Stomach (tissue), 9 donors: ENCODE results near the gene HCFC1R1. TPM values are rescaled to one million over a fixed set of nuclear protein-coding genes. Genes with fewer than 3 reads are reported as not detected.
"Not testable (repeated sequence)": the region's sequence is repeated elsewhere in the genome, so short reads cannot be mapped to it uniquely, and the experiment has no call there.

Experiments
- DNase-seq, 2 donors: peaks; one replicate each; pipeline versions ENCODE4 v3.0.0 to v3.0.0-alpha.2; 2013 to 2019
- H3K27ac ChIP-seq, 5 donors: fragments of 200-600 bp in 4 of 5; sonication (generic) in 4 of 5; one replicate each; pipeline ENCODE4 v1.5.1; 2013 to 2019; ENCODE audit warnings: mild to moderate bottlenecking in 1 of 5, moderate library complexity in 1 of 5
- H3K27me3 ChIP-seq, 3 donors: fragments of 200-600 bp; sonication (generic); one replicate each; pipeline ENCODE4 v1.5.1; 2017 to 2019; ENCODE audit warnings: mixed run types in 1 of 3
- H3K36me3 ChIP-seq, 4 donors: fragments of 200-600 bp; sonication (generic); 1 replicate in 3 of 4; 2 replicates in 1 of 4; pipeline ENCODE4 v1.5.1; 2016 to 2019
- H3K4me1 ChIP-seq, 4 donors: fragments of 200-600 bp; sonication (generic); one replicate each; pipeline ENCODE4 v1.5.1; 2016 to 2019
- H3K4me3 ChIP-seq, 4 donors: fragments of 200-600 bp; sonication (generic) in 3 of 4; one replicate each; pipeline ENCODE4 v1.5.1; 2016 to 2019; ENCODE audit warnings: mild to moderate bottlenecking in 1 of 4
- H3K9me3 ChIP-seq, 4 donors: fragments of 200-600 bp; sonication (generic); one replicate each; pipeline ENCODE4 v1.5.1; 2016 to 2019
- EP300 ChIP-seq: sonication (generic); formaldehyde crosslinking; IDR thresholded peaks from one replicate; pipeline ENCODE4 v1.6.1; 2017; ENCODE audit warnings: antibody characterized with exemption
- POLR2A ChIP-seq, 4 donors: fragments of 450-650 bp; IDR thresholded peaks; one replicate each; pipeline ENCODE4 v1.6.1; 2016; ENCODE audit warnings: antibody characterized with exemption in 4 of 4, control low read depth in 2 of 4, mild to moderate bottlenecking in 1 of 4, moderate library complexity in 1 of 4
- POLR2AphosphoS5 ChIP-seq, 3 donors: sonication (generic); formaldehyde crosslinking; IDR thresholded peaks; one replicate each; pipeline ENCODE4 v1.6.1; 2016; ENCODE audit warnings: antibody characterized with exemption in 3 of 3
- WGBS, 5 donors: extraction: QIAGEN DNeasy Blood & Tissue Kit in 3 of 5; methylation state at CpG; one replicate each; pipeline versions ENCODE4 v1.1.5 to v1.1.7; 2013 to 2018; 5-methylcytosine and 5-hydroxymethylcytosine counted together
- intact Hi-C: fragments of 100-400 bp; cut with DNase I; formaldehyde crosslinking; loops from one replicate; pipeline ENCODE4 v1.15.1; 2023; ENCODE audit warnings: low total_unique reads
- polyA plus RNA-seq, 3 donors: library from polyadenylated mRNA; stranded (reverse); fragments of 200-250 nt; gene quantifications; one replicate each; pipeline ENCODE4 v1.2.3, GENCODE V29; 2013
- total RNA-seq, 5 donors: library from RNA; depleted of rRNA; stranded (reverse); fragments of >200 nt; gene quantifications; one replicate each; pipeline versions ENCODE4 v1.1.0 to v1.2.3, GENCODE V29; 2014 to 2016
- TF ChIP-seq, protein P1 (sequence below), 7 experiments: fragments of 450-650 bp in 4 of 7; fragments of 200-600 bp in 3 of 7; sonication (generic) in 3 of 7; IDR thresholded peaks; one replicate each; pipeline ENCODE4 v1.5.1; 2016 to 2019; ENCODE audit warnings: antibody characterized with exemption in 7 of 7, control low read depth in 2 of 7, mild to moderate bottlenecking in 1 of 7
- donor health status: healthy with polysubstance abuse.
- donor health status: Bipolar disorder and iron deficiency.
- donor health status: healthy.

Gene HCFC1R1
- total and polyA plus RNA-seq, 8 donors: 11.0 to 128 (median 60.7) TPM

GRCh38 chr16:3071655-3072054 is 47.9 kb upstream of the HCFC1R1 start:
- H3K4me3 ChIP-seq: no peak overlapping the region
- no peak overlapping the region for H3K27ac ChIP-seq
- WGBS, 5 donors: 83 to 92% (median 86%) methylated on average over 7 of the region's 7 CpGs
- H3K4me1 ChIP-seq: peaks cover 0 to 31% (median 11%) of the 10 kb centered on the region in 4 donors
- peaks cover 0 to 12% (median 0%) of the 10 kb centered on the region in 3 donors for H3K27me3 ChIP-seq
- no peak for DNase-seq
- intact Hi-C loops: no loop called here
- TF ChIP-seq POLR2A (IDR thresholded peaks at IDR 0.05): no peak
- H3K9me3 ChIP-seq: no peaks in the 10 kb centered on the region
- H3K36me3 ChIP-seq: peaks cover 0 to 10% (median 2%) of the 10 kb centered on the region in 4 donors

DNA sequence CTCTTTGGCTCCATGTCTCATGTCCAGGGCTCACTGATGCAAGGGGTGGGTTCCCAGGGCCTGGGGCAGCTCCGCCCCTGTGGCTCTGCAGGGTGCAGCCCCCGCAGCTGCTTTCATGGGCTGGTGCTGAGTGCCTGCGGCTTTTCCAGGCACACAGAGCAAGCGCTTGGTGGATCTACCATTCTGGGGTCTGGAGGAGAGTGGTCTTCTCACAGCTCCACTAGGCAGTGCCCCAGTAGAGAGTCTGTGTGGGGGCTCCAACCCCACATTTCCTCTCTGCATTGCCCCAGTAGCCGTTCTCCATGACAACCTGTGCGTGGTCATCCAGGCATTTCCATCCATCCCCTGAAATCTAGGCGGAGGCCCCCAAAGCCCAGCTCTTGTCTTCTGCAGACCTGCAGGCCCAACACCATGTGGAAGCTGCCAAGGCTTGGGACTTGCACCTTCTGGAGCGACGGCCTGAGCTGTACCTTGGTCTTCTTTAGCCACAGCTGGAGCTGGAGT is 46.9 kb upstream of the HCFC1R1 start:
- Histone ChIP-seq H3K4me3 (no peak overlapping the region), H3K36me3 (peaks cover 0 to 10% (median 2%) of the 10 kb centered on the region in 4 donors), H3K9me3 (no peaks in the 10 kb centered on the region), H3K4me1 (peaks cover 5 to 39% (median 9%) of the 10 kb centered on the region in 4 donors), H3K27me3 (peaks cover 0 to 12% (median 0%) of the 10 kb centered on the region in 3 donors), H3K27ac (no peak overlapping the region)
- 83 to 93% (median 89%) methylated on average over 8 to 9 of the region's 9 CpGs for WGBS, 5 donors
- DNase-seq: no peak
- TF ChIP-seq POLR2AphosphoS5 (IDR thresholded peaks at IDR 0.05): no peak
- TF ChIP-seq, protein P1, sequence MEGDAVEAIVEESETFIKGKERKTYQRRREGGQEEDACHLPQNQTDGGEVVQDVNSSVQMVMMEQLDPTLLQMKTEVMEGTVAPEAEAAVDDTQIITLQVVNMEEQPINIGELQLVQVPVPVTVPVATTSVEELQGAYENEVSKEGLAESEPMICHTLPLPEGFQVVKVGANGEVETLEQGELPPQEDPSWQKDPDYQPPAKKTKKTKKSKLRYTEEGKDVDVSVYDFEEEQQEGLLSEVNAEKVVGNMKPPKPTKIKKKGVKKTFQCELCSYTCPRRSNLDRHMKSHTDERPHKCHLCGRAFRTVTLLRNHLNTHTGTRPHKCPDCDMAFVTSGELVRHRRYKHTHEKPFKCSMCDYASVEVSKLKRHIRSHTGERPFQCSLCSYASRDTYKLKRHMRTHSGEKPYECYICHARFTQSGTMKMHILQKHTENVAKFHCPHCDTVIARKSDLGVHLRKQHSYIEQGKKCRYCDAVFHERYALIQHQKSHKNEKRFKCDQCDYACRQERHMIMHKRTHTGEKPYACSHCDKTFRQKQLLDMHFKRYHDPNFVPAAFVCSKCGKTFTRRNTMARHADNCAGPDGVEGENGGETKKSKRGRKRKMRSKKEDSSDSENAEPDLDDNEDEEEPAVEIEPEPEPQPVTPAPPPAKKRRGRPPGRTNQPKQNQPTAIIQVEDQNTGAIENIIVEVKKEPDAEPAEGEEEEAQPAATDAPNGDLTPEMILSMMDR (IDR thresholded peaks at IDR 0.05): no peak
- no peak for TF ChIP-seq POLR2A (IDR thresholded peaks at IDR 0.05)
- TF ChIP-seq EP300: no peak
- intact Hi-C loops: no loop called here

DNA sequence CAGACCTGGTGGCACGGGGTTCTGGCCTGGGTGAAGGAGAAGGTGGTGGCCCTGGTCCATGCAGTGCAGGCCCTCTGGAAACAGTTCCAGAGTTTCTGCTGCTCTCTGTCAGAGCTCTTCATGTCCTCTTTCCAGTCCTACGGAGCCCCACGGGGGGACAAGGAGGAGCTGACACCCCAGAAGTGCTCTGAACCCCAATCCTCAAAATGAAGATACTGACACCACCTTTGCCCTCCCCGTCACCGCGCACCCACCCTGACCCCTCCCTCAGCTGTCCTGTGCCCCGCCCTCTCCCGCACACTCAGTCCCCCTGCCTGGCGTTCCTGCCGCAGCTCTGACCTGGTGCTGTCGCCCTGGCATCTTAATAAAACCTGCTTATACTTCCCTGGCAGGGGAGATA is 45.4 kb upstream of the HCFC1R1 start:
- intact Hi-C loops, H3K27ac ChIP-seq, DNase-seq, H3K27me3 ChIP-seq, H3K9me3 ChIP-seq, H3K4me3 ChIP-seq: not testable (repeated sequence)
- peaks cover 6 to 44% (median 17%) of the 10 kb centered on the region in 4 donors for H3K4me1 ChIP-seq
- 80 to 90% (median 85%) methylated on average over 8 to 10 of the region's 11 CpGs for WGBS, 5 donors
- H3K36me3 ChIP-seq: peaks cover 0 to 10% (median 2%) of the 10 kb centered on the region in 4 donors

DNA sequence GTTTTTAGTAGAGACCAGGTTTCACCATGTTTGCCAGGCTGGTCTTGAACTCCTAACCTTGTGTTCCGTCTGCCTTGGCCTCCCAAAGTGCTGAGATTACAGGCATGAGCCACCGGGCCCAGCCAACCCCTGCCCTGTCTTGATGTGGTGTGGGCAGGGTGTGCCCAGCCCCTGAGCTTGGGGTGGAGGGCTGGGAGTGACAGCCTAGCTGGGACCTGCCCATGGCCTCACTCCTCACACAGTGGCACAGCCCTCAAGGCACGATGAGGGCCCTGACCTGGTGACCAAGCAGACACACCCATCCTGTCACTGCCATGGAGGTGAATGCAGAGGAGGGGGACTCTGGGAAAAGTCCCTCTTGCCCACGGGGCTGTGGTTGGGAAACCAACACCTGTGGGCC is 44.7 kb upstream of the HCFC1R1 start:
- 30 to 53% (median 49%) methylated on average over 3 to 4 of the region's 4 CpGs for WGBS, 5 donors
- DNase-seq: peak in 1 of 2 donors; percentile 32
- Histone ChIP-seq H3K9me3 (no peaks in the 10 kb centered on the region), H3K36me3 (peaks cover 0 to 10% (median 2%) of the 10 kb centered on the region in 4 donors), H3K4me1 (peaks cover 6 to 37% (median 17%) of the 10 kb centered on the region in 4 donors), H3K27ac (peak overlapping the region in 1 of 5 donors; percentile 29), H3K4me3 (peak overlapping the region in 1 of 4 donors; percentile 50), H3K27me3 (peaks cover 0 to under 1% (median 0%) of the 10 kb centered on the region in 3 donors)
- intact Hi-C loops: no loop called here
- TF ChIP-seq POLR2AphosphoS5 (IDR thresholded peaks at IDR 0.05): no peak
- no peak for TF ChIP-seq EP300
- TF ChIP-seq, protein P1 (IDR thresholded peaks at IDR 0.05): no peak
- TF ChIP-seq POLR2A (IDR thresholded peaks at IDR 0.05): no peak

GRCh38 chr16:3066440-3066748 is 42.7 kb upstream of the HCFC1R1 start:
- Histone ChIP-seq H3K9me3 (no peaks in the 10 kb centered on the region), H3K36me3 (peaks cover 0 to 10% (median 2%) of the 10 kb centered on the region in 4 donors), H3K27me3 (no peaks in the 10 kb centered on the region), H3K4me3 (peak overlapping the region; percentile 18 to 50 (median 39)), H3K4me1 (peaks cover 6 to 35% (median 17%) of the 10 kb centered on the region in 4 donors), H3K27ac (peak overlapping the region in 4 of 5 donors; percentile 61 to 76 (median 74))
- 80 to 98% (median 86%) methylated on average over 7 of the region's 7 CpGs for WGBS, 5 donors
- intact Hi-C loops: no loop called here
- TF ChIP-seq EP300 (no peak), POLR2AphosphoS5 (IDR thresholded peaks at IDR 0.05) (no peak)
- TF ChIP-seq, protein P1 (IDR thresholded peaks at IDR 0.05): no peak
- no peak for DNase-seq
